ENCODE measurements around the gene FEN1.

Gene FEN1

GRCh38 chr11:61752925-61753521, 39.7 kb upstream of the FEN1 start:
- no peaks in the 10 kb centered on the region for H3K9me3 Mint-ChIP-seq
- H3K27ac Mint-ChIP-seq: no peak overlapping the region
- H3K4me3 Mint-ChIP-seq: peak overlapping the region; percentile 43
- peaks cover 30% of the 10 kb centered on the region for H3K27me3 Mint-ChIP-seq
- no peaks in the 10 kb centered on the region for H3K36me3 Mint-ChIP-seq (ENCODE audit: low read depth)
- H3K4me1 Mint-ChIP-seq (ENCODE audit: low read depth): peaks cover 20% of the 10 kb centered on the region

GRCh38 chr11:61753672-61754071, 39.0 kb upstream of the FEN1 start:
- H3K4me3 Mint-ChIP-seq: no peak overlapping the region
- no peak overlapping the region for H3K27ac Mint-ChIP-seq
- no peaks in the 10 kb centered on the region for H3K36me3 Mint-ChIP-seq (ENCODE audit: low read depth)
- H3K27me3 Mint-ChIP-seq: peaks cover 30% of the 10 kb centered on the region
- H3K4me1 Mint-ChIP-seq (ENCODE audit: low read depth): peaks cover 20% of the 10 kb centered on the region
- no peaks in the 10 kb centered on the region for H3K9me3 Mint-ChIP-seq

GRCh38 chr11:61754534-61755482, 37.9 kb upstream of the FEN1 start:
- Mint-ChIP-seq H3K36me3 (ENCODE audit: low read depth) (no peaks in the 10 kb centered on the region), H3K9me3 (no peaks in the 10 kb centered on the region), H3K27me3 (peaks cover 25% of the 10 kb centered on the region), H3K27ac (no peak overlapping the region), H3K4me3 (no peak overlapping the region), H3K4me1 (ENCODE audit: low read depth) (peaks cover 20% of the 10 kb centered on the region)

- H3K27me3 Mint-ChIP-seq: peaks cover 19% of the 10 kb centered on the region
- H3K36me3 Mint-ChIP-seq (ENCODE audit: low read depth): no peaks in the 10 kb centered on the region
- peaks cover 20% of the 10 kb centered on the region for H3K4me1 Mint-ChIP-seq (ENCODE audit: low read depth)
- no peak overlapping the region for H3K4me3 Mint-ChIP-seq
- H3K27ac Mint-ChIP-seq: no peak overlapping the region
- H3K9me3 Mint-ChIP-seq: no peaks in the 10 kb centered on the region
Measured at GRCh38 chr11:61756147-61756451, 36.6 kb upstream of the FEN1 start.

GRCh38 chr11:61756452-61757212, 36.1 kb upstream of the FEN1 start:
- Mint-ChIP-seq H3K9me3 (no peaks in the 10 kb centered on the region), H3K4me1 (ENCODE audit: low read depth) (peaks cover 20% of the 10 kb centered on the region), H3K27ac (no peak overlapping the region), H3K27me3 (peaks cover 16% of the 10 kb centered on the region), H3K4me3 (no peak overlapping the region), H3K36me3 (ENCODE audit: low read depth) (no peaks in the 10 kb centered on the region)

GRCh38 chr11:61757213-61757862, 35.4 kb upstream of the FEN1 start:
- Mint-ChIP-seq H3K9me3 (no peaks in the 10 kb centered on the region), H3K27ac (no peak overlapping the region), H3K4me3 (no peak overlapping the region), H3K27me3 (peaks cover 10% of the 10 kb centered on the region), H3K4me1 (ENCODE audit: low read depth) (peaks cover 16% of the 10 kb centered on the region), H3K36me3 (ENCODE audit: low read depth) (no peaks in the 10 kb centered on the region)

GRCh38 chr11:61760946-61761345, 31.8 kb upstream of the FEN1 start:
- Mint-ChIP-seq H3K27me3 (no peaks in the 10 kb centered on the region), H3K4me1 (ENCODE audit: low read depth) (peaks cover 8% of the 10 kb centered on the region), H3K36me3 (ENCODE audit: low read depth) (no peaks in the 10 kb centered on the region), H3K27ac (no peak overlapping the region), H3K9me3 (no peaks in the 10 kb centered on the region), H3K4me3 (no peak overlapping the region)

GRCh38 chr11:61761440-61762222, 31.1 kb upstream of the FEN1 start:
- H3K9me3 Mint-ChIP-seq: no peaks in the 10 kb centered on the region
- H3K36me3 Mint-ChIP-seq (ENCODE audit: low read depth): no peaks in the 10 kb centered on the region
- H3K4me3 Mint-ChIP-seq: no peak overlapping the region
- H3K4me1 Mint-ChIP-seq (ENCODE audit: low read depth): peaks cover under 1% of the 10 kb centered on the region
- H3K27ac Mint-ChIP-seq: no peak overlapping the region
- H3K27me3 Mint-ChIP-seq: no peaks in the 10 kb centered on the region

GRCh38 chr11:61762223-61762615, 30.5 kb upstream of the FEN1 start:
- Mint-ChIP-seq H3K4me1 (ENCODE audit: low read depth) (no peaks in the 10 kb centered on the region), H3K27me3 (no peaks in the 10 kb centered on the region), H3K9me3 (no peaks in the 10 kb centered on the region), H3K4me3 (no peak overlapping the region), H3K27ac (no peak overlapping the region), H3K36me3 (ENCODE audit: low read depth) (no peaks in the 10 kb centered on the region)

GRCh38 chr11:61762798-61763197, 29.9 kb upstream of the FEN1 start:
- Mint-ChIP-seq H3K4me1 (ENCODE audit: low read depth) (no peaks in the 10 kb centered on the region), H3K36me3 (ENCODE audit: low read depth) (no peaks in the 10 kb centered on the region), H3K9me3 (no peaks in the 10 kb centered on the region), H3K27ac (no peak overlapping the region), H3K27me3 (no peaks in the 10 kb centered on the region), H3K4me3 (no peak overlapping the region)

GRCh38 chr11:61763930-61764605, 28.6 kb upstream of the FEN1 start:
- Mint-ChIP-seq H3K9me3 (no peaks in the 10 kb centered on the region), H3K27me3 (no peaks in the 10 kb centered on the region), H3K27ac (no peak overlapping the region), H3K4me1 (ENCODE audit: low read depth) (no peaks in the 10 kb centered on the region), H3K4me3 (no peak overlapping the region), H3K36me3 (ENCODE audit: low read depth) (no peaks in the 10 kb centered on the region)

GRCh38 chr11:61764606-61765260, 28.0 kb upstream of the FEN1 start:
- H3K9me3 Mint-ChIP-seq: no peaks in the 10 kb centered on the region
- H3K4me3 Mint-ChIP-seq: no peak overlapping the region
- H3K36me3 Mint-ChIP-seq (ENCODE audit: low read depth): no peaks in the 10 kb centered on the region
- H3K27me3 Mint-ChIP-seq: no peaks in the 10 kb centered on the region
- H3K4me1 Mint-ChIP-seq (ENCODE audit: low read depth): no peaks in the 10 kb centered on the region
- no peak overlapping the region for H3K27ac Mint-ChIP-seq

GRCh38 chr11:61765550-61766253, 27.0 kb upstream of the FEN1 start:
- no peak overlapping the region for H3K27ac Mint-ChIP-seq
- no peak overlapping the region for H3K4me3 Mint-ChIP-seq
- no peaks in the 10 kb centered on the region for H3K27me3 Mint-ChIP-seq
- no peaks in the 10 kb centered on the region for H3K9me3 Mint-ChIP-seq
- no peaks in the 10 kb centered on the region for H3K36me3 Mint-ChIP-seq (ENCODE audit: low read depth)
- no peaks in the 10 kb centered on the region for H3K4me1 Mint-ChIP-seq (ENCODE audit: low read depth)

All from stimulated activated naive CD8-positive, alpha-beta T cell treated with anti-CD3 and anti-CD28 coated beads, Interleukin-15, Interleukin-2, amounts not matched to agents 100 ng/mL and 50 ng/mL, for 24 hours (primary cell).